PC-3 (cell line): ENCODE measurements around the gene FIZ1.

Source experiments
- EZH2 ChIP-seq: fragments of 300-600 bp; sonication (generic); IDR thresholded peaks from one replicate; pipeline ENCODE4 v1.6.1; 2017; ENCODE audit warnings: antibody characterized with exemption, mild to moderate bottlenecking, low read length; ENCODE audit not compliant: unreplicated experiment
- EZH2phosphoT487 ChIP-seq: fragments of 300-600 bp; sonication (generic); IDR thresholded peaks from 2 replicates; pipeline ENCODE4 v1.6.1; 2018; ENCODE audit warnings: mild to moderate bottlenecking, antibody characterized with exemption, low read length, borderline replicate concordance
- TF ChIP-seq, protein P1 (sequence below): fragments of 300-600 bp; sonication (generic); conservative IDR thresholded peaks from 2 replicates; pipeline ENCODE4 v1.5.1; 2017; ENCODE audit warnings: antibody characterized with exemption, low read depth, mild to moderate bottlenecking, low read length

DNA sequence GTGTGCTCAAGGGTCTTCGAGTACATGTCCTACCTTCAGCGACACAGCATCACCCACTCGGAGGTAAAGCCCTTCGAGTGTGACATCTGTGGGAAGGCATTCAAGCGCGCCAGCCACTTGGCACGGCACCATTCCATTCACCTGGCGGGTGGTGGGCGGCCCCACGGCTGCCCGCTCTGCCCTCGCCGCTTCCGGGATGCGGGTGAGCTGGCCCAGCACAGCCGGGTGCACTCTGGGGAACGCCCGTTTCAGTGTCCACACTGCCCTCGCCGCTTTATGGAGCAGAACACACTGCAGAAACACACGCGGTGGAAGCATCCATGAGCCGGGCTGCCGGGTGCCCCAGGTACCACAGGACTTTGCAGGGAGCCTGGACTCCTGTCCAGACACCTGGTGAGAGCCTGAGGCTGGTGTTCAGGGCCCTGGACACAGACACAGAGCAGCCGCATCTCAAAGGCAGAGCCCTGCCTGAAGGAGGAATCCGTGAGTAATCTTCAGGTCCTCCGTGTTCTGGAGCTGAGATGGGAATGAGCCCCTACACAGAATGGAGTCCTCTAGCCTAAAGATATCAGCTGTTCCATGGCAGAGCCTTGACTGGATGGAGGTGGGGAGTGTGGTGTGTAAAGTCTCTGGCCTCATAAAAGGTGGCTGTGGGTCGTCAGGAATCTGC lies 45.7 kb upstream of the FIZ1 start:
- TF ChIP-seq, protein P1, sequence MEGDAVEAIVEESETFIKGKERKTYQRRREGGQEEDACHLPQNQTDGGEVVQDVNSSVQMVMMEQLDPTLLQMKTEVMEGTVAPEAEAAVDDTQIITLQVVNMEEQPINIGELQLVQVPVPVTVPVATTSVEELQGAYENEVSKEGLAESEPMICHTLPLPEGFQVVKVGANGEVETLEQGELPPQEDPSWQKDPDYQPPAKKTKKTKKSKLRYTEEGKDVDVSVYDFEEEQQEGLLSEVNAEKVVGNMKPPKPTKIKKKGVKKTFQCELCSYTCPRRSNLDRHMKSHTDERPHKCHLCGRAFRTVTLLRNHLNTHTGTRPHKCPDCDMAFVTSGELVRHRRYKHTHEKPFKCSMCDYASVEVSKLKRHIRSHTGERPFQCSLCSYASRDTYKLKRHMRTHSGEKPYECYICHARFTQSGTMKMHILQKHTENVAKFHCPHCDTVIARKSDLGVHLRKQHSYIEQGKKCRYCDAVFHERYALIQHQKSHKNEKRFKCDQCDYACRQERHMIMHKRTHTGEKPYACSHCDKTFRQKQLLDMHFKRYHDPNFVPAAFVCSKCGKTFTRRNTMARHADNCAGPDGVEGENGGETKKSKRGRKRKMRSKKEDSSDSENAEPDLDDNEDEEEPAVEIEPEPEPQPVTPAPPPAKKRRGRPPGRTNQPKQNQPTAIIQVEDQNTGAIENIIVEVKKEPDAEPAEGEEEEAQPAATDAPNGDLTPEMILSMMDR = no peak
- TF ChIP-seq EZH2 (no peak), EZH2phosphoT487 (no peak)
